SIG-M5 (cell line): ENCODE results near the gene PNMA5.
"Not testable (repeated sequence)": the region's sequence is repeated elsewhere in the genome, so short reads cannot be mapped to it uniquely, and the experiment has no call there.

Experiments used
- DNase-seq: peaks from one replicate; lab custom pipeline; 2025; lab: John Stamatoyannopoulos, UW

PNMA5 gene

GRCh38 chrX:152993933-152994332 lies at the start of gene PNMA5:
Gene PNMA5 (minus strand): TSS chrX:152994116. CDS start chrX:152991598, 2,518 bp downstream.
- DNase-seq, result no peak

GRCh38 chrX:153032397-153033118 lies 38.6 kb upstream of the PNMA5 start:
- no peak for DNase-seq

- no peak for DNase-seq
These were observed 36.9 kb upstream of the PNMA5 start for GRCh38 chrX:153030801-153031200.

- no peak for DNase-seq
These were observed 36.0 kb upstream of the PNMA5 start for GRCh38 chrX:153029875-153030274.

GRCh38 chrX:153029162-153029561 lies 35.2 kb upstream of the PNMA5 start:
- no peak for DNase-seq

GRCh38 chrX:153028487-153028886 lies 34.6 kb upstream of the PNMA5 start:
- DNase-seq, result not testable (repeated sequence)

- not testable (repeated sequence) for DNase-seq
These were observed 32.6 kb upstream of the PNMA5 start for GRCh38 chrX:153026501-153026900.

- DNase-seq, result no peak
These were observed 25.2 kb upstream of the PNMA5 start for GRCh38 chrX:153019166-153019565.

GRCh38 chrX:153017174-153017573 lies 23.3 kb upstream of the PNMA5 start:
- DNase-seq, result not testable (repeated sequence)

GRCh38 chrX:153004780-153005179 lies 10.9 kb upstream of the PNMA5 start:
- DNase-seq, result no peak

GRCh38 chrX:153003981-153004380 lies 10.1 kb upstream of the PNMA5 start:
- DNase-seq, result no peak

GRCh38 chrX:153002182-153002581 lies 8.3 kb upstream of the PNMA5 start:
- DNase-seq, result not testable (repeated sequence)

- DNase-seq, result no peak
These were observed 3.4 kb upstream of the PNMA5 start for GRCh38 chrX:152997337-152997736.

- no peak for DNase-seq
These were observed 1.8 kb downstream of the PNMA5 start for GRCh38 chrX:152992115-152992514.

GRCh38 chrX:152991123-152991522 lies 2.8 kb downstream of the PNMA5 start:
- DNase-seq, result no peak

- DNase-seq, result no peak
These were observed 4.6 kb downstream of the PNMA5 start for GRCh38 chrX:152989292-152989658.

GRCh38 chrX:152988536-152989291 lies 5.2 kb downstream of the PNMA5 start:
- no peak for DNase-seq

GRCh38 chrX:152987801-152988200 lies 6.1 kb downstream of the PNMA5 start:
- DNase-seq, result no peak

GRCh38 chrX:152987156-152987555 lies 6.8 kb downstream of the PNMA5 start:
- not testable (repeated sequence) for DNase-seq

- DNase-seq, result not testable (repeated sequence)
These were observed 8.5 kb downstream of the PNMA5 start for GRCh38 chrX:152985383-152985782.

- no peak for DNase-seq
These were observed 25.7 kb downstream of the PNMA5 start for GRCh38 chrX:152968193-152968592.

GRCh38 chrX:152960115-152960514 lies 33.8 kb downstream of the PNMA5 start:
- no peak for DNase-seq

GRCh38 chrX:152959626-152960025 lies 34.3 kb downstream of the PNMA5 start:
- DNase-seq, result no peak
